Bone marrow (tissue), 2 donors: ENCODE results near the gene CNTNAP5.

Source experiments
- DNase-seq, 2 donors: peaks; one replicate each; lab custom pipeline; 2025; lab: John Stamatoyannopoulos, UW

CNTNAP5 gene

DNA sequence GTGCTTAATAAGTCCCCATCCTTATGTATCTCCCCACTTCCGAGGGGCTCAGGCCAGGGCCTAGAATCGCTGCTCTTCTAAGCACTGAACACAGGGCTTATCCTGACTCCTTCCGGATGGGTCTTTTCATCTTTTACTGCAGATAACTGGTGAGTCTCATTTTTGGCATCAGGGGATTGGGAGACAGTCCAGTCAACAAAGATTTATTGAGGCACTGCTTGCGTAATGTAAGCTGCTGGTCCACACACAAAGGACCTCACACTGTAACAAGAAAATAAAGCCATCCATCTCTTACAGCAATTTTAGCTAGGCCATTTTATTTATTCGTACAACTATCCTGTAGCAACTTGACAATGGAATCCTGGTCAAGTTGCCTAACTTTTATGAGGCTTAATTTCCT is 600.5 kb downstream of the CNTNAP5 start:
- no peak for DNase-seq

DNA sequence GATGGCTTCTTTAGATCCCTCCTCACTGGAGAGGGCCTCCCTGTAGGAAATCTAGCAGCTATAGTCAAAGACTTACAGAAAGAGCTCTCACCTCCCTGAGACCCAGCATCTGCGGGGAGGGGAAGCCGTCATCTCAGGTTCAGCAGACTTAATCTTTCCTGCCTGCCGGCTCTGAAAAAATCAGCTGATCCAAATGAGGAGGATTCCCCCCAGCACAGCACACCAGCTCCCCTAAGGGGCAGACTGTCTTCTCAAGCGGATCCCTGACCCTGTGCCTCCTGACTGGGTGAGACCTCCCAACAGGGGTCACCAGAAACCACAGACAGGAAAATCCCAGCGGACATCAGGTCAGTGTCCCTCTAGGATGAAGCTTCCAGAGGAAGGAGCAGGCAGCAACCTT is 601.9 kb downstream of the CNTNAP5 start:
- DNase-seq: no peak

DNA sequence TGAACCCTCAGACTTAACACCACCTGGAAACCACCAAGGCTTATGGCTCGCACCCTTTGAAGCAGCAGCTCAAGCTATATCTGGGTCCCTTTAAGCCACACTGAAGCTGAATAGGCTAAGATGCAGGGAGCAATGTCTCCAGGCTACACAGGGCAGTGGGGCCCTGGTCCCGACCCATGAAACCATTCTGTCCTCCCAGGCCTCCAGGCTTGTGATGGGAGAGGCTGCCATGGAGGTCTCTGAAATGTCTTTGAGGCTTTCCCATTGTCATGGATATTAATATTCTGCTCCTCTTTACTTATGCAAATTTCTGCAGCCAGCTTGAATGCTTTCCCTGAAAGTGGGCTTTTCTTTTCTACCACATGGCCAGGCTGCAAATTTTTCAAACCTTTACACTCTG is 608.7 kb downstream of the CNTNAP5 start:
- DNase-seq: no peak

DNA sequence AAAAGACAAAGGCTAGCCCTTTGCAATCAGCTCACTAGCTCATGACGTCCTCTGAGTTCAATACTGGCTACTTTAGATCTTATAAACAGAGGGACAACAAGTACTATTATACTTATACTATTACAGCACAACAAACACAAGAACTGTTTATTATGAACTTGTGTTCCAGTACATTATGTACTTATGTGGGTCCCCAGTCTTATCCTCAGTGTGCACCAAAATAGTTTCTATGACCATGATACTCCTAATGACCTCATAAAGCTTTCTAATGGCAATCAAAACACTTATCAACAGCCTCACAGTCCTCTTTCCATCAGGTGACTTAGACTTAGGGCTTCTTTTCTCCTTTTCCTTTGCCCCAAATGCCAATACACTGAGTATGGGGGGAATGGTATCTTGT is 614.4 kb downstream of the CNTNAP5 start:
- no peak for DNase-seq

DNA sequence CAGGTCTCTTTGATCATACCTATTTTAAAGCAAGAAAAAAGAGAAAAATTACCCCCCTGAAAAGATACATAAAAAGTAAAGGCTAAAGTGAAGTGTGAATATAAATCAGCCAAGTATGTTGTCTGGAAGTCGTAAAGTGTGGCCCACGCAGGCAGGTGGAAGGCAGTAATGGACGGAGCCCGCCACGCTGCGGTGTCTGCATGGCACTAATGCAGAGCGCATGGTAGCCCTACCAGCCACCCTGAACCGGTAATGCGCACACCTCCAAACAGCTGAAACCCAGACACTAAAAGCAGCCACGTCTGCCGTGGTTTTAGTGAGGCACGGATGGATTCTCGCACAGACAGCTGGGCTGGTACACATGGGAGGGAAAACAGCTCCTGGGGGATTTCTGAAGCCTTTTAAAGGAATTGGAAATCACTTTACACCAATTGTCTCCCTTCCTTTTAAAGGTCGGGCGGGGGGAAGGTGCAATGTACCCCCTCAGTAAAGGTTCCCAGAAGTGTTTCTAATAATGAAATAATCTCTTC is 615.2 kb downstream of the CNTNAP5 start:
- no peak for DNase-seq

DNA sequence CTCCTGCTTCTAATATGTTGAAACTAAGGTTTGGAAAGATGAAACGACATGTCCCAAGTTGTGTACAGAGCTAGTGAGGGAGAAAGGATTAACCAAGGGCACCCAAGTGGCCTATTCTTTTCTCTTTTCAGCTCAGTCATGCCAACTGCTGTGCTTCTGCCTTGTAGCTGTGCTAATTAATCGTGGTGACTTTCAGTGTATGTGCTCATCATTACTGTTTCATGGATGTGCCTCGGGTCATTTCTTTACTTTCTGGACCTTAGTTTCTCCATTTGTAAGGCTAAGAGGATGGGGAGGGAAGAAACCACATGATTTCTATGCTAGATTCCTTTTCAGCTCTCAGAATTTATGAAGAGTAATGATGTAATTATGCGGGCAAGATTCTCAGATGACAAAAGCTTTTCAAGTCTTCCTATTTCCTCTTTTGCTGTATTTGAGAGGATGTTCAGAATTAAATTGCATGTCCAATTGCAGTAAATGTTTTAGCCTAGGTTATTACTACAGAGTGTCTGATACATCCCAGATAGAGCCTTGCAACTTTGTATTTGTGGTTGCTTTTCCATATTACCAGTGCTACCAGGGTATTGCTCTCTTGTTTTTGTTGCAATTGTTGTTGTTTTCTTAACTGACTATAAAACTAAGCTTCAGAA is 621.2 kb downstream of the CNTNAP5 start:
- no peak for DNase-seq

DNA sequence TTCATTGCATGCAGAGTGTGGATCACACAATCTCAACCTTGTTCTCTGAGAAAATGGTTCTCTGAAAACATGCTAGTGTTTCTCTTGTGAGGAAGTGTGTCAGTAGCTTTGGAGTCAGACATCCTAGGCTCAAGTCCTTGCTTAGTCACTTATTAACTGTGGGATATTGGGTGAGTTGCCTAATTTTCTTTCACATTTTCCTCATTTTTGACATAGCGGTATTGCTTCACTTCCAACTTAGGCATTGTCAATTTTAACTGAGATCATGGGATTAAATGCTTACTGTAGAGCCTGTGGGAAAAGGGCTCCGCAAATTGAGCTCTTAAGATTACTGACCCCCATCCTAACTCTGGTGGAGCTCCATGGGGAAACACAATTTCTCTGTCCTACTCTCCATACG is 622.2 kb downstream of the CNTNAP5 start:
- DNase-seq: no peak

DNA sequence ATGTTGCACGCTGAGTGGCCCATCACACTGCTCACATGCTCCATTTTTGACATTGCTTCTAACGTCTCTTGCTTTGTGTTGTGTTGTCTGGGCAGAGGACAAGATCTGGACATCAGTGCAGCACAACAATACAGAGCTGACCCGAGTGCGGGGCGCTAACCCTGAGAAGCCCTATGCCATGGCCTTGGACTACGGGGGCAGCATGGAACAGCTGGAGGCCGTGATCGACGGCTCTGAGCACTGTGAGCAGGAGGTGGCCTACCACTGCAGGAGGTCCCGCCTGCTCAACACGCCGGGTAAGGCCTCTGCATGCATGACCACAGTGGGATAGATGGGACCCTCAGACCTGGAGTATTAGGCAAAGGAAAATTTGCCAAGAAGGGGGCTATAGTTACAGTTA is 622.6 kb downstream of the CNTNAP5 start:
- no peak for DNase-seq

DNA sequence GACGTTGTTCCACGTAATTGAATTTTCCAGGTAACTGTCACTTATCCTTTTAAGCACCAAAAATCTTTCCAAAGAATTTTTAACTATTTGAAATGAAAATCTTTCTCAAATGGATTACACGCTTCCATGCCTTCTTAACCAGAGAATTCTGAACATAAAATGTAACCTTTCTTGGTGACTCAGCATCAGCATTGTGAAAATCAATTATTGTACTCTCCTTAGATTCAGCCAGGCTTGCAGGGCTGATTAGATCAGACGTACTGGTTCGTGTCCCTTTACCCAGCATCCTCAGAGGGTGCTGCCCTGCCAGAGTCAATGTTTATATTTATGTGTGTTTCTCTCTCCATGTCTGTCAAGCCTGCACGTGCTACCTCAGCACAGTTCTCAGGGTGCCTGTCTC is 623.9 kb downstream of the CNTNAP5 start:
- DNase-seq: no peak

DNA sequence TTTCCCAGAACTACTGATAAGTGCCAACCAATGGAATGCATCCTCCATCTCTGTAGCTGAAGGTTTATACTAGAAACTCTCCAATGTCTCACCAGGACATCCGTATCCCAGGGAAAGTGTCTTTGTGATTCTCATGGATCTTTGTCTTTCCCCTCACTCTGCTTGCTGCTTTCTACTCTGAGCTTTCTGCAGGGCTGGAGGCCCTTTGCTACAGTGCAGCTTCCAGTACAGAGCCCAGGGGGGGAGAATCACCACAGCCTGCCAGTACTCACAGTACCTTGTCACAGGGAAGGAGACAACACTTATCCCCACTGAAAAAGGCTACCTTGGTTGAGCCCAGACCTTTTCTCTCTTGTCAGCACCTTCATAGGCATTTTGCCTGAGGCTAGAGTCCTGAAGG is 627.0 kb downstream of the CNTNAP5 start:
- DNase-seq: no peak

DNA sequence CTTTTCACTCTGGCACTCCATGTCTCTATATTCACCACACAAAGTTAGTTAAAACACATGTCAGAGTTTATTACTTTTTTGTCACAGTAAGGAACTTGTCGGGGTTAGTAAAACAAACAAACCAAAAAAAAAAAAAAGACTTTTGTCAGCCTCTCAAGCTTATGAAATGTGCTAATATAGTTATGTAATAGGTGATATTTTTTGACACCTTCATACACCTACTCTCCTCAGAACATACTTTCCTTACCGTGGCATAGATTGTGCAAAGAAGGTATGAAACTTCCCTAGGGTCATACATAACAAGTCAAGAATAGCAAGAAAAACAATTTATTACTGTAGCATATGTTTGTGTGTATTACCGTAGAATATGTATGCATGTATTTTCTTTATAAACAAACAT is 633.3 kb downstream of the CNTNAP5 start:
- DNase-seq: no peak

DNA sequence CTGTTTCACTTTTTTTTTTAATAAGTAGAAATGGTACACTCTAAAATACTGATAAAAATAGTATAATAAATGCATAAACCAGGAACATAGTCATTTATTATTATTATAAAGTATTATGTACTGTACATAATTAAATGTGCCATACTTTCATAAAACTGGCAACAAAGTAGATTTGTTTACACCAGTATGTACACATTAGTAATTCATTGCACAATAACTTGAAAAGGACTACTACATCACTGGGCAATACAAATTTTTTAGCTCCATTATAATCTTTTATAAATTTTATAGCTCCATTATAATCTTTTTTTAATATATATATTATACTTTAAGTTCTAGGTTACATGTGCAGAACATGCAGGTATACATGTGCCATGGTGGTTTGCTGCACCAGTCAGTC is 636.5 kb downstream of the CNTNAP5 start:
- DNase-seq: no peak

DNA sequence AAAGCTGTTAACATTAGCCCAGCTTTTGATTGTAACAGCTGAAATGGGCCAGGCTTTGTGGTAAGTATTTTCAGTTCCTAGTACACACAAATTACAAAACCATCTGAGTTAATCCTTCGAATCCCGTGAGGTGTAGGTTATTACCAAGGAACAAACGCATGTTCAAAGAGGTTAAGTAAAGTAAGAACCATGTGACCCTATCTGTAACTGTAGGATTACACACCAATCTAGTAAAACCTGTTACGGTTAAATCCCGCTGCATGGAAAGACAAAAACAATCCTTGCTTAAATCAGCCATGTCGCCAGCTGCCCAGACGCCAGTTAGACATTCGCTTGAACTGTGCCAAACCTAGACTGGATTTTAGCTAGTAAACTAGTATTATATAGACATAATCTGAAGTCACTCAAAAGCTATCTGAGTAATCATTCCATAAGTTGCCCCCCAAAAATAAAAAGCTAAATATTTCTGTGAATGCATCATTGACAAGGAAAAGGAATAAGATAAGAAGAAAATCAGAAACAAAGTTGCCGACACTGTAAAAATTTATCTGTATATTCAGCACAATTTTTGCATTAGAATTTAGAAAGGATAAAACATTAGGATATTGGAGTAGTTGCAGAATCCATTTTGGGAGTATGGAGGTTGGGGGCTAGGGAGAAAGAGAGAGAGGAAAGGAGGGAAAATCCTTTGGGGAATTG is 638.0 kb downstream of the CNTNAP5 start:
- no peak for DNase-seq

DNA sequence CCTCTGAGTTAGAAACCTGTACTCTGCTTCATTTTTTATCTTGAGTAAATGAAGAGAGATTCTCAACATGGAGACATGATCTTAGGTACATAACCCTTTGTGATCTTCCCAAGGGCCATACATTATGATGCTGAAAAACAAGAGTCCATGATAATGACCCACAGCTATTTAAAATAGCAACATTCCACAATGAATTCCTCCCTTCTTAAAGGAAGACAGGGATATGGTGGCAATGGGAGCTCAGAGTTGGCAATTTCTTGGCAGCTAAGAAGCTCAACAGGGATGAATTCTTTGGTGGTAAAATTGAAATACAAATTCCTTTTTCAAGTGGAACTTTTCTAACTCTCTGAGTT is 638.5 kb downstream of the CNTNAP5 start:
- no peak for DNase-seq

DNA sequence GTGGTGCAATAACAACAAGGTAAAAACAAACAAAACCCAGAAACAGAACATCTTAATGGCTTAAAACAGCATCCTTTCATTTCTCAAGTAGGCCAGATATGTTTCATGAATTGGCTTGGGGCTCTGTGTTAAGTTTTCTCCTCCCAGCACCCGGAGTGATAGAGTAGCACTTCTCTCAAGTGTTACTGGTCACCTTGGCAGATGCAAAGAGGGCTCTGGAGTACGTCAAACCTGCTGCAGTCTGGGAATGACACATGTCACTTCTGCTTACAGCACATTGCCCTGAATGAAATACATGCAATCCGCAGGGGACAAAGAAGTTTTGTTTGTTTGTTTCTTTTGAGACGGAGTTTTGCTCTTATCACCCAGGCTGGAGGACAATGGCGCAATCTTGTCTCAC is 639.3 kb downstream of the CNTNAP5 start:
- DNase-seq: no peak

DNA sequence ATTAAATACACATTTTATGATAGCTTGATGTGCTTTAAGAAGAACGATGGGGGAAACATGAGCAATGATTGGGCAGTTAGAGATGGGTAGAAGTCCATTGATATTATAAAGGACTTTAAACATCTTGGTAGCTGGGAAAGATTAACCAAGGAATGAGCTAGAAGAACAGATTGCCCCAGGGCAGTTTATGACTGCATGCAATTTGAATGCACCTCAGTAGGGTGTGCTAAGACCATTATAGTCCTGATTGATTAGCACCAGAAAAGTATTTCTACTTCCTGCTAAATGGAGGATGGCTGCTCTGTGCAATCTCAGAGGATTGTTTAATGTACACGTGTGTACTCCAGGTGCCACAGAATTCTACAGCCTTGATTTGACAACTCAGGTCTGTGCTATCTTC is 641.9 kb downstream of the CNTNAP5 start:
- no peak for DNase-seq

DNA sequence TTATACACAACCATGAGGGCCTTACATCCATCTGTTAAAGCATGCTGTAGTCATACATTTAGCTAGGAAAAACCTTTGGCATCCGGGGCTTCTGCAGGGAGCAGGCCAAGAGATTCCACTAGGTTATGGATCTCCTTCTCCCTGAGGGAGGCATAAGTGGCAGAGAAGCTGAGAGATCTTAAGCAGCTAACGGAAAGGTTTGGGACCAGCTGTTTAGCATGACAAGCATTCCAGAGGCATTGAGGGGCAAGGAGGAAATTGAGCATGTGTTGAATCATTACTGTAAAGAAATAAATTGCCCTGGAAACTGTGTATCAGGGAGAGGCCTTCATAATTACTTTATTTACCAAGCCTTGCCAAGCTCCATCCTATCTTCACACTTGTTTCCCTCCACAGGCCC is 643.1 kb downstream of the CNTNAP5 start:
- DNase-seq: no peak

DNA sequence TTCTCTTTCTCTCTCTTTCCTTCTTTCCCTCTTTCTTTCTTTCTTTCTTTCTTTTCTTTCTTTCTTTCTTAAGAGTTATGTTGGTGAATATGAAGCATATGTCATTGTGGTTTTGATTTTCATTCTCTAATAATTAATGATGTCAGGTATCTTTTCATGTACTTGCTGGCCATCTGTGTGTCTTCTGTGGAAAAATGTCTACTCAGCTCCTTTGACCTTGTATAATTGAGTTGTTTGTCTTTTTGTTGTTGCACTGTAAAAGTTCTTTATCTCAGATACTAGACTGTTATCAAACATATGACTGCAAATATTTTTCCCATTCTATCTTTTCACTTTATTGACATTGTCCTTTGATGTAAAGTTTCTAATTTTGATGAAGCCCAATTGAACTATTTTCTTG is 645.1 kb downstream of the CNTNAP5 start:
- no peak for DNase-seq

DNA sequence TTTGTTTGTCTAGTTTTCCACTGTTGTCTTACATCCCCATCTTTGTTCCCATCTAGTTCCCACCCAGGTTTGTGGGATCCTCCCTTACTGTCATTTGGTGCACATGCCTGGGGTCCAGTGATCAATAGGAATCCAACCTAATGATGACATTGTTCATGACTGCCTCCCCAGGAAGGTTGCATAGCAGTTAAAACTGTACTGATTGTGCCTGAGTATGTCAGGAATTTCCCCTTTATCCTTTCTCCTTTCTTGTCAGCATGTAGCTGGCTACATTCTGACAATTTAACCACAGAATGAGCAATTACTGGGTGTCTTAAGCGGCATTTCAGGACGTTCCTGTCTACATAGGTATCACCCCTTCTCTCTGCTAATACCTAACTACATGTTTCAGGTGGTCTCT is 653.0 kb downstream of the CNTNAP5 start:
- DNase-seq: no peak

DNA sequence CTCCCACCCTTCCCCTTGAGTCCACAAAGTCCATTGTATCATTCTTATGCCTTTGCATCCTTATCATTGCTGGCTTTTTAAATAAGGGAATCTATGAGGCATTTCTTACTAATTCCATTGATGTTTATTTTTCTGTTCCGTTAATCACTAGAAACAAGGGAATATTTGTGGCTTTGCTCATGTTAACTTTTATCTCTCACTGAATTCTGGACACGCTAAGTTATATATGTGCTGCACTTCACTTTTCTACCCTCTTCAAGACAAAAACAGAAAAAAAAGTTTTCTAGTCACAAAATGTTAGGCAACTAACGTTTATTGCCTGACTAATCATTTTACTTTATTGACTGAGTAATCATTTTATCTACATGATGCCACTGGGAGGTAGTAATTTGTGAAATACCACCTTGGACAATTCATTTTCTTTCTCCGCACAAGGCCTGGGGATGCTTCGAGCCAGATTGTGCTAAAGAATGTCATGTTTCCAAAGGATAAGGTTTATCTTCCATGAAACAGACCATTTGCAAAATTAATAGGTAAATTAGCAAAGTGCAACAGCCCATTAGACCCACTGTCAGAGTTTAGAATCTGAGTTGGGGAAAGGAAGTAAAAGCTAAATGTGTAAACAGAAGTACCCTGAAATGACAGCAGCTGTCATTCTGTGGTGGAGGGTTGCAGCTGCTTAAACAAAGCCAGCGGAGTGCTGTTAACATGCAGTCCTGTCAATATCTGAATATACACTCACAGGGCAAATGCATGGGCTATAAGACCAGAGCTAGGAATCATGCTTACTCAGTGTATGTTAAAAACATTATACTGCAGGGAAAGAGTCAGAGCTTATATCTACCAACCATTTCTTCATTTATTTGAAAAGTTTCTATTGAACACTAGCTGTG is 658.7 kb downstream of the CNTNAP5 start:
- DNase-seq: no peak

DNA sequence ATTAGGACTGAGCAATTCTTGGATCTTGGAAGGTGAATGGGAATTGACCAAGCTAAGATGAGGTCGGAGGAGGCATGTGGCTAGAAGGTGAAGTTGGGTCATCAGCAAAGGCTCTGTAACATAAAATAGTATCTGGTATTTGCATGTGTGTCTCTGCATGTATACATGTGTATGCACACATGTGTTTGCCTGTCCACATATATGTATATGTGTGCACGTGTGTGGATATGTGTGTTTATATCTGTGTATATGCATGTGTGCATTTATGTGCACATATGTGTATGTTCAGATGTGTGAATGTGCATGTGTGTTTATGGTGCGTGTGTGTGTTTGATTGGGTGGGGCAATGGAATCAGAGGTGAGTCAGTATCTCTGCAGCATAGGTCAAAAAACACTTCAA is 664.3 kb downstream of the CNTNAP5 start:
- DNase-seq: no peak

DNA sequence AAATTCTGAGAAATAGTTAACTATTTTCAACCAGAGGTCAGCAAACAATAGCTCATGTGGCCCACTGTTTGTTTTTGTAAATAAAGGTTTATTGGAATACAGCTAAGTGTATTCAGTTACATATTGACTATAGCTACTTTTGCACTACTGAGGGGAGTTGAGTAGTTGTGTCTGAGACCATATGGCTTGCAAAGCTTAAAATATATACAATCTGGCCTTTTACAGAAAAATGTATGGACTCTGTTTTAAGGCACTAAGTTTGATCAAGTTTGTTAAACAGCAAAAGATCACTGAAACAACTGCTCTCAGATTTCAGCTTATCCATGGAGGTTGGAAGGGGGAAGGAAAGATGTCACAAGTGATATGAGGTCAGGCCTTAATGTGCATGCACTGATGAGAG is 667.1 kb downstream of the CNTNAP5 start:
- no peak for DNase-seq

DNA sequence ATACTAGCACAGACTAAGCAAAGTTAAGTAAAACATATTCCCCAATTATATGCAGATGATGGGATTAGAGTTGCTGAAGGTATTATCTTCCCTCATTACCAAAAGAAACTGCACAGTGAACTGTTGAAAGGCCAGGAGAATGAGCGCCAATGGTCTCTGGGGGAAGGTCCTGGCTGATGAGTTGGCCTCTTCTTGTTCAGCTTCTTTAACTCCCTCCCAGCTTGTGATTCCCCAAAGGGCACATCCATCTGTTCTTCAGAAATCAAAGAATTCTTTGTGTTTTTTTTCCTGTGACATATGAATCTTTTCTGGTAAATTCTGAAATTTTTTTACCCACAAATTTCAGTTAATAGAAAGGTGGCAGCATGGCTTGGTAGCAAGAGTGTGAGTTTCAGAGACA is 667.6 kb downstream of the CNTNAP5 start:
- no peak for DNase-seq
